Putamen (tissue), 1 donor: ENCODE data around the gene TAF4.
A peak's percentile ranks its signal among the peaks of the same experiment; 100 is the strongest.

Experiments used
- DNase-seq: peaks from one replicate; pipeline ENCODE4 v3.0.0-alpha.2; 2016; ENCODE audit warnings: low spot score

The TAF4 gene

DNA sequence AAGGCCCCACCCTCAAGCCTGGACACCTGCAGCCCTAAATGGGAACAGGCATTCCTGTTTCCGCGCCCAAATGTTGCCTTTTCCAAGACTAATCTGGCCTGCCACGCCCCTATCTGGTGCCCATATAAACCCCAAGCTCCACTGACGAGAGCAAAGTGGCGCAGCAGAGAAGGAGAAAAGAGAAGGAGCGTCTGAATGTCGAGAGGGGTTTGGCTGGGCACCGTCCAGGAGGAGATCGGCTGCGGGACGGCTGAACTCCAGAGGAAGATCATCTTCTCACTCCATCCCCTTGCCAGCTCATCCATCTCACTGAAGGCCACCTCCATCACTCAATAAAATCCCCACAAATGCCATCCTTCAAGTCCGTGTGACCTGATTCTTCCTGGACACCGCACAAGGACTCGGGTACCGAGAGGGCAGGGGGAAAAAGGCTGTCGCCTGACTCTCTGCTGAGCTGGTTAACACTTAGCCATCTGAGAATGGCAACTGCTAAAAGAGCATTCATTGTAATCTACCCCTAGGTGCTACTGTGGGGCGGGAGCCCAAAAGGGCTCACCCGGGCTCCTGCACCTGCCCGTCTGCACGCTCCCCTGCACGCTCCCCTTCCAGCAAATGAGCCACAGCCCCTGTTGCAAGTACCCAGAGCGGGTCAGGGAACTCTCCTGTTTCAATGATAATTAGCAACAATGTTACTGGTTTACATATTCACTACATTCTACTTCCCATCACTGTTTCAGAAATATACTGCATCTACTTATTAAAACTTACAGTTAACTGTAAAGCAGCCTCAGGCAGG lies 23.5 kb downstream of the TAF4 start:
- DNase-seq: no peak

DNA sequence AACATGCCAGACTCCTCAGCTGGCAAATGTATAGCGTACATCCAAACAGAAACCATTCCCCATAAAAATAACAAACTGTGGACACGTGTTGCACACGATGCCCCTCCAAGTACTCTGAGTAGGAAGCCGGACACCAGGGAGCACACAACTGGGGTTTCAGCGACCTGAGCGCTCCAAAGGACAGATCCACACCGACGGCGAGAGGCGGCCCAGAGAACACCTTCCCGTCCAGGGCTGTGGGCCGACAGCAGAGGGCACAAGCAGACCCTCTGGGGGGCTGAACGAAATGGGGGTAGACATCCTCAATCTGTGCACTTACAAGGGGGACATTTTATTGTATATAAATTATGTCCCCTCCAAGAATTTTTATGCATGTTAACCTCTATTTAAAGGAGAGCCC lies 24.7 kb downstream of the TAF4 start:
- no peak for DNase-seq

DNA sequence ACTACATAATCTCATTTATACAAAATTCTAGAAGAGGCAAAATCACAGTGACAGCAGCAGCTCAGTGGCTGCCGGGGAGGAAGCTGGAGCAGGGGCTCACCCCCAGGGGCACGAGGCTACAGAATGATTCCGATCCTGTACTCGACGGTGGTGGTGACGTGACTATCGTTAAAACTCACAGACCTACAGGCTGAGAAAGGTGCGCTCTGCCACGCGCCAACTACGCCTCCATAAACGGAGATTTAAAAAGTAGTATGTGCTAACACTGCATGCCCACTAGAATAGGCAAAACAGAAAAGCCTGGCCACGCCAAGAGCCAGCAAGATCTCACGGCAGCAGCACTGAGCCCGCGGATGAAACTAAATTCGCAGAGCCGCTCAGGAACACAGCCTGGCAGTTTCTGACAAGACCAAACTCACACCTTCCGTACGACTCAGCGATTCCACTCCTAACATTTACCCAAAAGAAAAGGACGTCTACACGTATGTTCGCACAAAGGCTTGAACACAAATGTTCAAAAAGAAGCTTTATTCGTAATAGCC lies 25.2 kb downstream of the TAF4 start:
- DNase-seq: no peak

DNA sequence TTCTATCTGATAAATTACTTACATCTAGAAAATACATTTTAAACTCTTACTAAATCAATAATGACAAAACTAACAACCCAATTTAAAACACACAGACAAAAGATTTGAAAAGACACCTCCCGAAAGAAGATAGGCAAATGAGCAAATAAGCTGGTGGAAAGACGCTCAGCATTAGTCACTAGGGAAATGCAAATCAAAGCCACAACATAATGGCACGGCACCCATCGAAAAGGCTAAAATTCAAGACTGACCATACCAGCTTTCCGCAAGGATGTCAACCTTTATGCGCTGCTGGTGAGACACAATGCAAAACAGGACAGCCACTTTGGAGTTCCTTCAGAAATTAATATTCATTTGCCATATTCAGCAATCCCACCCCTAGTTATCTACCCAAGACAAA lies 25.9 kb downstream of the TAF4 start:
- DNase-seq: no peak

DNA sequence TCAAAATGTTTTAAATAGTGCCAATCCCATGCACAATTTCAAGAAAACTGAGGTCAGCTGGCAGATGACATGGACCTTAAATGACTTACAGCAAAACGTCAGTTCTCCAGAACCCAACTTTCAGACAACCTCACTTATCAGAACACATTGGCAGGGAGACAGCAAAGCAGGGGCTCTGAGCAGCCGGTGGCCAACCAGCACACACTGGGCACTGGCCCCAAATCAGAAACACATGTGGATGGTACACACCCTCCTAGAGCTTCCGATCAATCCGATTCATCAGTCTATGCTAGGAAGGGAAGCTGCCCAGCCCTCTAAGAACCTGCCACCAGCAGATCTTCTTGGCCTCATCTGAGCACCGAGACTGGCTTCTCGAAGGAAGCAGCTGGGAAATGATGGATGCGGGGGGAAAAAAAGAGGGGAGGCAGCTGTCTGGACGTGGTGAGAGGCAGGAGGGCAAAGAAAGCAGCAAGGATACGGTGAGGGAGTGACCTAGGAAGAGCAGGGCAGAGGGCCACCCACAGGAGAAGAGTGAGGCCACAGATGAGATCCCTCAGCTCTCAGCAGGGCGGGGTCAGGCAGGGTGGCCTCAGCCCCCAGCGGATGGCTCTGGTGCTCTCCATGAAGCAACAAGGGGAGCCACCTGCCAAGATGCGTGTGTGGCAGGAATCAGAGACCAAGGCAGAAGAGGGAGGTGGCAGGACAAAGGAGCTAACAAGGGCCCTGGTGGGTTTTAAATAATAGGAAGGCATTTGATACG lies 32.9 kb downstream of the TAF4 start:
- no peak for DNase-seq

DNA sequence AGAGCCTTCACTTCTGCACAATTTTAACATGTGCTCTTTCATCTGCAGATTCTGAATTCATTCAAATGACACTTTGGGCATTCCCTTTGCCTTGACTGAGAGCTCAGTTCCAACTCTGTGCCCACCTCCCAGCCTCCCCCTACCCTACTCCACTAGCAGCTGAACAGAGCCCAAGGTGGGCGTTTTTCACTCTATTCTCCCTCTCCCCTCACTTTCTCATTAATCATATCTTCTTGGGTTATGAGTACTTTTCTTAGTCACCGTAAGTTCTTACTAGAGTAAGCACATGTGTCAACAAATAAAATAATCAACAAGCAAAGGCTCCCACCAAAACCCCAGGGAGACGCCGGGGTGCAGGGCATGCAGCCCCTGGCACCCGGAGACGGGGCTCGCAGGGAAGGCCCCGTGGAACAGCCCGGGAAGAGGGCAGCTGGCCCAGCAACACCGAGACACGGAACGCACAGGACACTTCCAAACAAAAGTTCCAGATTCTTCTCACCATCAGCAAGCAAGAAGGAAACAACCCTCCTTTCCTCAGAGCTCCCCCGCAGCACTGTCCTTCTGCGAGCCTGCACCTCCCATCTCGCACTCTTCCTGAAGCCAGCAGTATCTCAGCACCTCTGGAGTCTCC lies 34.1 kb downstream of the TAF4 start:
- no peak for DNase-seq

DNA sequence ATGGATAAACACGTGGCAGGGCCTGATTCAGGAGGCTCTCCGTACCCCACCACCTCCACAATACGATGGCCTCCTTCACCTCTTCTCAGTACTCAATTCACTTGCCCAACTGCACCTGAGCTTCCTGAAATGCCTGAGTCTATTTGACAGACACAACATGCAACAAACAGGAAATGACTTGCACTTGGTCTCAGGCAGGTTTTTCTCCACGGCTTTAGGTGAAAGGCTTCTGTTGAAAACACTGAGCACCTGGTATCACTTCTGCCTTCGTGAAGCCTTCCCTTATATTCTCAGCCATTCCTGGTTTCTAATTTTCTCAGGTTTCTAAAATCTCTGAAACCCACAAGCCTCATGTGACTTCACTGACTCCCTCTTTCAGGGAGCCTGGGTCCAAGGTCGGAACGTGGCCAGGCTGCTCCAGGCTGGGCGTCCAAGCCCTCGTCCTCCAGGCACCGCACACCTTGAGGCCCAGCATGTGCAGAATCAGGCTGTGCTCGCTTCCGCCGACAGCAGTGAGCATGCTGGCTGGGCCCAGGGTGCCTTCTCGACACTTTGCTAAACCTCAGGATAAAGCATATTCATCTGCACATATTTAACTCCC lies 34.7 kb downstream of the TAF4 start:
- no peak for DNase-seq

DNA sequence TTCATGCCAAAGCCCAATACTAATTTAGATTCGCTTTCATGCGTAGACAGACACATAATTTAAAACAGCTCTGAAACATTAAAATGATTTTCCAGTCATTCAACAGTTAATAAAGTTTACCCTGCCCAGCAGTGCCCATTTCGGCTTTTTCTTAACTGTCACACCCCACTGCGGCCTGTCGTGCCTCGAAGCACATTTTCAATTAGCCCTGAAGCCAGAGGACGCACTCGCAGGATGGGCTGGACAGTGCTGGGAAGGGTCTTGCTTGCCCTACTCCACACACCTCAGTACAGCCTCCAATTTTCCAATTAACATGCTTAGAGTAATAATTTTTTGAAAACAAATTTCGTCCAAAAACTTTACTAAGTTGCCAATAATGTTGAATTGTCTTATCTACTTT lies 35.3 kb downstream of the TAF4 start:
- DNase-seq: no peak

DNA sequence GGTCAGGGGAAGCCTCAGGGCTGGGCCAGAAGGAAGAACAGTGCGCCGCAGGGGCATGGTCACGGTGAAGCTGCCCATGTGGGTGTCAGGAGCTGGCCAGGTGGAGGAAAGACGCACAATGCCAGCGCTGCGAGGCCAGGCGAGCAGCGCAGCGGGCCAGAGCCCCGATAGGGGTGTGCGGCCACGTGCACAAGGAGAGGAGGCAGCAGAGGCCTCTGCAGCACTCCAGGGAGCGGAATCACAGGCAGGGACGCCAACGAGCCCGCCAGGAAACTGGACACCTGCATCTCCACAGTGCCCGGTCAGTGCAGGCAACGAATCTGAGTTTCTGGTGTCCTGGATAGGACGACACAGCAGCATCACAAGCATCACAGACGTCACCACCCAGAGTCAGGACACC lies 35.7 kb downstream of the TAF4 start:
- no peak for DNase-seq

DNA sequence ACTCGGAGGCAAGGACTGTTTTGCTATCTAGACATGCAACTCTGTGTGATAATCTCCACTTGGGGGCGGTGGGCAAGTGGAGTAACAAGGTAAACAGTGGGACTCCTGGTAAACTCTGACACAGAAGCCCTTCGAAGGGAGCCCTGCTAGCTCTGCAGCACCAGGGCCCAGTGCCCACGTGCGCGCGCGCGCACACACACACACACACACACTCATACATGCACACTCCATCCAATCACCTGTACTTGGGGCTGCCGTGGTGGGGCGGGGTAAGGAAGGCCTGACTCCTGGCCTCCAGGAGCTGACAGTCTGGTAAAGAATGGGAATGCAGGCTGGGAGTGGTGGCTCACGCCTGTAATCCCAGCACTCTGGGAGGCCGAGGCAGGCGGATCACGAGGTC lies 36.4 kb downstream of the TAF4 start:
- no peak for DNase-seq

DNA sequence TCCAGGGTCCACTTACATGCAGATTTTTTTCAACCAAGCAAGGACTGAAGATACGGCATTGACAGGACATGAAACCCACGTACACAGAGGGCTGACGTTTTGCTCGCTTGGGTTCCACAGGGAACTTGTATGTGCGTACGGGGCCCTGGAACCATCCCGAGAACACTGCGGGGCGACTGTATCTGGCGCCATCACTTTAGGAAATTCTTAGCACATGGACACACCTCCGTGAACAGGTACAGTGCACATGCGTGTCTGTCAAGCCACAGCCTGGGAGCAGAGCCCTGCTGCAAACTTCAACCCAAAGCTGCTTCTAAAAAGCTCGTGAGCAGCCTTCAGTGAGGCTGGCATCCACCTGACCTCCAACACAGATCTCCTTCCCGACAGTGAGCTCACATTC lies 37.3 kb downstream of the TAF4 start:
- no peak for DNase-seq

DNA sequence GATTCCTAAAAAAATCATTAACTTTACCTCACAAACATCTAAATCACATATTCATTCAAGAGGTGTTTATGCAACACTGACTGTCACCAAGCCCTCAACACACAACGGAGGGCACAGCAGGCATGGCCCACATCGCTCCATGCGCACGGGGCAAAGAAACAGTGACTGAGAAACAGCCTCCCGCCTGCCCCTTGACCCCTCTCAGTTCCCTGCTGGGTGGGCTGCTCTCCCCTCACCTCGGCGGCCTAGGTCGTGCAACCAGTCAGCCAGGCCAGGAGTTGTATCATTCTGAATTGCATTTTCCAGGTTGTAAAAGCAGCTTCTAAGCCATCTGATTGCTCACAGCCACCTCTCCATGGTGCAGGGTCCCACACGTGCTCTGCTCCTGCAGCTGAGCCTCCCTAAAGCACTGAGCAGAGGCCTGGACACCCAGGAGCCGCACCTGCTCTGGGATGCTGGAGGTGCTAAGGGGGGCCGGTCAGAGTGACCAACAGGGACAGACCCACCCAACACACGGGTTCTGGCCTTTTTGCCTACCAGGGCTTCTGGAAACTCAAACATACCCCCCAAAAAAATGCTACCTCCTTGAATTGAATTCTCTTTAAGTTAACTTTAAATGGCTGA lies 37.9 kb downstream of the TAF4 start:
- DNase-seq: no peak

DNA sequence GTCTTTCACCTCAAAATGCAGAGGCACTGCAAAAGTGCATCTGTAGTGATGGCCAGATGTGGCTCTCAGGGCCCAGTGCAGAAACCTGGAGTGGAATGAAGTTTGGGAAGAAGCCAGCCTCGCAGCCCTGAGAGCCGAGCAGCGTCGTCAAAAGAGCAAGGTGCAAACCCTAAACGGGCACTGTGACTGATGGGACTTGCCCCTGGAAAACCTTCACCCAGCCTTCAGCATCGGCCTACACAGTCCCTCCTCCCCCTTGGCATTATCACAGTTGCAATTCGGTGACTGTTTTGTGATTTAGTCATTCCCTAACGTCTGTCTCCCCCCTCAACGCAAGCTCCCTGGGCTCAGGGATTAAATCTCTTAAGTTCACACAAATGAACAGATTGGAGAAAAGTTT lies 38.6 kb downstream of the TAF4 start:
- DNase-seq: no peak

DNA sequence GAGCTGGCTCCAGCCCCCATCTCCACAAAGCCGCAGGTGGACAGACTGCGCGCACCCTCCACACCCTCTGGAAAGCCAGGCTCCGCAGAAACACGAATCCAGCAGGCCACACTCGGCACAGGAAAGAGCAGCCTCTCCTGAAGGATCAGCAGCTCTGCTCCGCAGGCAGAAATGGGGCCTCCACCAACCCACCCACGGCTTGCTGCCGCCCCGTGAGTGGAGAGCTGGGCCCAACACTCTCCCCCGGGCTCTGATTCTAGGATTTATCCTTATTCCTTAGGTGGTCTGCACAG lies 39.2 kb downstream of the TAF4 start:
- DNase-seq: no peak

DNA sequence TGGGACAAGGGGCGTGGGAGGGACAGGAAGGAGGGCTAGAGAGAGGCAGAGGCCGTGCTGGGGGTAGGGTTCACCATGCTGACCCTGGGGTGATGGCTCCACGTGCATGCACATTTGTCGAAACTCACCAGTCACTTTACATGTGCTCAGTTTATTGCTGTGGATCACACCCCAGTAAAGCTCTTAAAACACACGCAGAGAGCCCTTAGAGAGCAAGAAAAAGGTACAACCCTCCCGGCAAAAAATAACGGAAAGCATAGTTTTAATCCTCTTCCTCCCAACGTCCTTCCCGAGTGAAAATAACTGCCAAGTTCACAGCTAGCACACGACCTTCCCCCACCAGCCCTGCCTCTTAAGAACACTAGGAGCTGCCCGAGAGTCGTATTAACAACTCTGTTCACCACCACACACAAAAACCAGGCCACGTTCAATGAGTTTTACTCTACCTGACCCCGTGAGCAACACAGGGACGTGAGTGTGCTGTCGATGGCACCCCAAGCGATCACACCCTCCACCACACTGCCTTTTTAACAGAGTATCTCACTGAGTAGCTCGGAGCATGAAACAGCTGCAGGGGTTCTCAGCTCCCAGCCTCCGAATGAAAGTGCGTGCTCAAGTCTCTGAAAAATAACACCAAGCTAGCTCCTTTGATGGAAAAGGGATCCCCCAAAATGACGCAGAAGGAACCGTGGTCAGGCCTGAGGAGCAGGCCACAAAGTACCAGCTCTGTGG lies 39.7 kb downstream of the TAF4 start:
- peak; percentile 33 for DNase-seq

DNA sequence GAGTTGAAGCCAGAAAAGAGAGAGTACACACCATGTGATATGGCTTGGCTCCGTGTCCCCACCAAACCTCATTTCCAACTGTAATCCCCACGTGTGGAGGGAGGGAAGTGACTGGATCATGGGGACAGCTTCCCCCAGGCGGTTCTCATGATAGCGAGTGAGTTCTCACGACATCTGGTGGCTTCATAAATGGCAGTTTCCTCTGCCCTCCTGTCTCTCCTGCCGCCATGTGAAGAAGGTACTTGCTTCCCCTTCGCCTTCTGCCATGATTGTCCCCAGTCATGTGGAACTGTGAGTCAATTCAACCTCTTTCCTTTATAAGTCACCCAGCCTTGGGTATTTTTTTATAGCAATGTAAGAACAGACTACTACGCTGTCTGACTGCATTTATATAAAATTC lies 40.3 kb downstream of the TAF4 start:
- DNase-seq: no peak

DNA sequence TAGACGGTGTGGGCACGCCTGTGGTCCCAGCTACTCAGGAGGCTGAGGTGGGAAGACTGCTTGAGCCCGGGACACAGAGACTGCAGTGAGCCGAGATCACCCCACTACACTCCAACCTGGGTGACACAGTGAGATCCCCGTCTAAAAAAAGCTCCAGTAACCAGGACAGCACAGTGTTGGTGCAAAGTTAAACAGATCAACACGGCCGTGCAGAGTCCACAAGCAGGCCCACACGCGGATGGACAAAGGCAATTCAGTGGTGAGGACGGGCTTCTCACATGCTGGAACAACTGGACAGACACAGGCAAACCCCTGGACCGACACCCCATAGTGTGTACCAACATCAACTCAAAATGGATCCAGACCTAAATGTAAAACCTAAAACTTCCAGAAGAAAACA lies 41.7 kb downstream of the TAF4 start:
- no peak for DNase-seq

DNA sequence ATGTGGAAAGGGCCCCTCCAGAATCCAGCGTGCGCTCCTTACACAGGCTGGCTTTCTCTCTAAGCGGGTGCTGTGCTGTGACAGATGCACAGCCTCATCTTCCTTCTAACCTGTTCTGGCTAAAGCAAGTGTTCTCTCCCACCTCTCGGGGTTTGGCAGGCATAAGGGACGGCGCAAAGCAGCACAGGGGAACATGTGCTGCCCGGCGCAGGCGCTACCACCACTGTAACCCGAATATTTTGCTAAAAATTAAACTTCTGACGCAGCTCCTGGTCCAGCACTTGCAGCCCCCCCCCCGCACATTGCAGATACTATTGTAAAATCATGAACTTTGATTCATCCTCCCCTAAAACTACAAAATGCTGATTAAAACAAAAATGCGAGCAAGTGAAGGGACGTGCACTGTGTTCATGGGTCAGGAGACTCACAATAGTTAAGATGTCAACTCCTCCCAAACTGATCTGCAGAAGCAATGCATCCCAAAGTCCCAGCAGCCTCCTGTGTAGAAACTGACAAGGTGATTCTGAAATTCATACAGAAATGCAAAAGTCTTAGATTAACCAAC lies 43.0 kb downstream of the TAF4 start:
- no peak for DNase-seq

DNA sequence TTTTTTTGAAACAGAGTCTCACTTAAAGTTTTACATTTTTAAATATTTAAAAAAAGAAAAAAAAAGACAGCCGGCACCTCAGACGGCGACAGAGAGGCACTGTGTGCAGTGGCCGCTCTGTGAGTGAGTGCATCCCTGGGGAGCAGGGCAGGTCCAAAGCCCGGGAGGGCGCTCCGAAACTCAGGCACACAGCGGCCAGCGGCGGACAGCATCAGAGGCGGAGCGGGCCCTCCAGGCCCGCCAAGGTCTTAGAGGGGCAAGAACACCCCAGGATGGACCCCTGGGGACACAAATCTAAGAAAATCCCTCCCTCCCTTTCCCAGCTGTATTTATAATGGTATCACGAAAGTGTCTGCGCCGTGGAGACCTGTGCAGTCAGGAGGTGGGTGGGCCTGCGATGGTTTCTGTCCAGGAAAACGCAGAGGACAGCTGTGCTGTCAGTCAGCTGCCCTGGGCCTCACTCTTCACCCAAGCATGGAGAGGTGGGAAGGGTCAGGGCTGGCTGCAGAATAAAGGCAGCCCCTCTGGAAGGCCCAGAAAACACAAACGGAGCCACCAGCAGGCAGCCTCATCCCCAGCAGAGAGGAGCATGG lies 43.8 kb downstream of the TAF4 start:
- no peak for DNase-seq

DNA sequence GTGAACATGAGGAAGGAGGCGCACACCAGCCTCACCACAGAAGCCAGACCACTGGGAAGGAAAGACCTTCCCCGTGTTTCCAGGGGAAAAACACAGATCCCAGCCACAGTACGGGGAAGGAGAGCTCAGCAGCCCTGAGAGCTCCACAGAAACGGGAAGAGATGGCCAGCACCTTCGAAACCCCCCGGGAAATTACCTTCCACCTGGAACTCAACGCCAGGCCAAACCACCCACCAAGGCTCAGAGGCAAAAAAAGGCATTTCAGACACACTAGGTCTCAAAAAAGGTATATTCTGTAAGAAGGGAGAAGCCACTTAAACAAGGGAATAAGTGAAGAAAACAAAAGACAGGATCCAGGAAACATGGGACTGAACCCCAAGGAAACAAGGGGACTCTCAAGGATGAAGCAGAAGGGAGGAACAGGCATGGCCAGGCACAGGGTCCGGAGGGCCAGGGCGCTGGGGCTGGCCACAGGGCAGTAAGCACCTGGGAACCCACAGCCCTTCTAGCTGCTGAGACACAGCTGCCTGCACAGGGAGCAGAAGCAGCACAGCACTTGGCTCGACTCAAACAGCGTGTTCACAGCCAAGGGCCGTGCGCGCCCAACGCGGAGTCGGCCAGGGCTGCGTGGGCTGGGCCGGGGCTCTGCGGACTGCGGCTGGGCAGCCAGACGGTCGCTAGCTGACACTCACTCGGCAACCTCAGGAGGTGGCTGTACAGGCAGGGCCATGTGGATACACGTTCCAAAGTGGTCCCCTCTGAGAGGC lies 44.6 kb downstream of the TAF4 start:
- peak; percentile 10 for DNase-seq
